ENCODE results near the gene TMUB2.

TMUB2 gene

DNA sequence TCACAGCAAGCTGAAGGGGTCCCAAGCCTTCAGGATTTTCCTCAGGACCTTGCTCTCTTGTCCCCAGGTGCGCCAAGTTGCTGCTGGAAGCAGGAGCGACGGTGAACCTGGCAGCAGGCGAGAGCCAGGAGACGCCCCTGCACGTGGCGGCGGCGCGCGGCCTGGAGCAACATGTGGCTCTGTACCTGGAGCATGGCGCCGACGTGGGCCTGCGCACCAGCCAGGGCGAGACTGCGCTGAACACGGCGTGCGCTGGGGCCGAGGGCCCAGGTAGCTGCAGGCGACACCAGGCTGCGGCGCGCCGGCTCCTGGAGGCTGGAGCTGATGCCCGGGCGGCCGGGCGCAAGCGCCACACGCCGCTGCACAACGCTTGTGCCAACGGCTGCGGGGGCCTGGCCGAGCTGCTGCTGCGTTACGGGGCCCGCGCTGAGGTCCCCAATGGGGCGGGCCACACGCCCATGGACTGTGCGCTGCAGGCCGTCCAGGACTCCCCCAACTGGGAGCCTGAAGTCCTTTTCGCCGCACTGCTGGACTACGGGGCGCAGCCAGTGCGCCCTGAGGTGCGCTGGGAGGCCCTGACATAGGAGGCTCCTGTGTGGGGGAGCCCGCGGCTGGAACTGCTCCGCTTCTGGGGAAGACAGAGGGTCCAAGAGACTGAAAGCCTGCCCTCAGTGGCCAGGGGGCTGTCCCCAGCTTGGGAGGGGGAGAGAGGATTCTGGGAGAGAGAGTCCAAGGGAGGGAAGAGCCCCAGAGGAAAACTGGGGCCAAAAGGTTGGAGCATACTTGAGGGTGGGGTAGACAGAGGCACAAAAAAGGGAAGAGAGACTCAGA is 9.9 kb upstream of the TMUB2 start:
- no peak for DNase-seq

DNA sequence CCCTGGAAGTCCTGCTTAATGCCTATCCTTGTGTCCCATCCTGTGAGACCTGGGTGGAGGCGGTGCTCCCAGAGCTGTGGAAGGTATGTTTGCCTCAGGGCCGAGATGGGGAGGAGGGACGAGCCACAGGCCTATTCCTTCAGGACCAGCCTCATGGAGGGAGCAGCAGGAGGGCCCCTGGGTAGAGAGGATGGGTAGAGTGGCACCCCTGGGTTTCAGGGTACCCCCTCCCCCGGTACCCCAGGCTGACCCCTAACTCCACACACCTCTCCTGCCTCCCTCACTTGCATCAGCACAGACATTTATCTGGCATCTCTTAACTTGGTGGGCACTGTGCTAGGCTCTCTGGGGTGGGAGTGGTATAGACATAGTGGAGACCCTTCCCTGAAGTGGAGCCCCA is 9.1 kb upstream of the TMUB2 start:
- DNase-seq, result no peak

DNA sequence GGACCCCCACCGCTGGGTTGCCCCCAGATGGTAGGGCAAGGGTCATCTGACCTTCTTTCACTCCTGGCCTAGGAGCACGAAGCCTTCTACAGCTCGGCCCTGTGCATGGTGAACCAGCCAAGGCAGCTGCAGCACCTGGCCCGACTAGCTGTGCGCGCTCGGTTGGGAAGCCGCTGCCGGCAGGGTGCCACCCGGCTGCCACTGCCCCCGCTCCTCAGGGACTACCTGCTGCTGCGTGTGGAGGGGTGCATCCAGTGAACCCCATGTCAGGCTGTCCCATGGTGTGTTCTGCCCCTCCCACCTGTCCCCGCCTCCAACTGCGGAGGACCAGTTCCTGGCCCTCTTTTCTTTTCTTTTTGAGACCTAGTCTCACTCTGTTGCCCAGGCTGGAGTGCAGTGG is 8.6 kb upstream of the TMUB2 start:
- no peak for DNase-seq

DNA sequence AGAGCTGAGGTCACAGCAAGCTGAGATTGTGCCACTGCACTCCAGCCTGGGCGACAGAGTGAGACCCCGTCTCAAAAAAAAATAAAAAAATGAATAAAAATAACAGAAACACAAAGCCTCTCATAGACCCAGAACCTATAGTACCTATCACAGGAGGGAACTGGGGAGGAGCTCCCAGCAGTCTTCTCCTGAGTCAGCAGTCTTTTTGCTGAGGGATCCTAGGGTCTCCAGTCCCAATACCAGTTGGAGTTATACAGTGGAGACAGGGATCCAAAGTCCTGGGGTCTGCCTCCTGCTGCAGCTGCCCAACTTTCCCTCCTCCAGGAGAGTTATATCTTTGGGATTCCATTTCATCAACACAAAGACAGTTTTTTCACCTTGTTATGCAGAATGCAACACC is 3.7 kb upstream of the TMUB2 start:
- no peak for DNase-seq

DNA sequence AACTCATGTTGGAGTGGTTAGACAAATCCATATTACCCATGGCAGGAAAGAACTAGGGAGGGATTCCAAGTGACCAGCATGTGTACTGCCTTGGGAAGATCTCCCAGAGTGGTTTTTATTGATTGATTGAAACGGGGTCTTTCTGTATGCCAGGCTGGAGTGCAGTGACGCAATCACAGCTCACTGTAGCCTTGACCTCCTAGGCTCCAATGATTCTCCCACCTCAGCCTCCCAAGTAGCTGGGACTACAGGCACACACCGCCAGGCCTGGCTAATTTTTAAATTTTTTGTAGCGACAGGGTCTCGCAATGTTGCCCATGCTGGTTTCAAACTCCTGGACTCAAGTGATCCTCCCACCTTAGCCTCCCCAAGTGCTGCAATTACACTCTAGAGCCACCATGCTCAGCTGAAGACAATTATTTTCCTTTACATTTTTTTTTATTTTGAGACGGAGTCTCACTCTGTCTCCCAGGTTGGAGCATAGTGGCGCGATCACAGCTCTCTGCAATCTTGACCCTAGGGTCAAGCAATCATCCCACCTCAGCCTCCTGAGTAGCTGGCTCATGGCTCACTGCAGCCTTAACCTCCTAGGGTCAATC is 2.5 kb upstream of the TMUB2 start:
- no peak for DNase-seq

DNA sequence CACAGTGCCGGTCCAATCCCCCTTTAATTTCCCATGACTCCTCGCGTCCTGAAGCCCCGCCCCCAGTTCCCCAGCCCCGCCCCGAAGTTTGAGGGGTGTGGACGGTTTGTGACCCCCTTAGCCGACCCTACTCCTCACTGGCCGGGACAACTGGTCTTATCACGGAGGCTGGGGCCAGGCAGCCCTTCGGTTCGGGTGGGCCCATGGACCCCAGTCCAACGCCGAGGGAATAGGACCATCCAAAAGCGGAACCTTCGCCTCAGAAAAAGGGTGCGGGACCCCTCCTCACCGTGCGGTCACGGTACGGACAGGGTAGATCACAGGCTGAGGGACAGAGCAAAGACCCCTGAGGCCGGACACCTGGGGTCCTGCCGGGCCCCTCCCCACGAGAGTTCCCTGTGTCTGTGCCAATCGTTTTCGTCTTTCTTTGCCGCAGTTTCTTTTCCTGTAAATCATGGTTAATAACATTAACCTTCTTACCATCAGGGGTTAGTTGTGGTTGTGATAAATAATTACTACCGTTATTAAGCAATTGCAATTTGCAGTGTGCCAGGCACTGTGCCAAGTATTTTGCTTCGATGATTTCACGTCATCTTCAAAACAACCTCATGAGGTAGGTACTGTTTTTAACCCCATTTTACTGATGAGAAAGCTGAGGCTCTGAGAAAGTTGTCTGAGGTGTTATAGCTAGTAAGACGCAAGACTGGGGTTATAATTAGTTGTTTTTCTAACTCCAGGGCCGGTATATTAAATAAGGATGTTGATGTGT is 543 bp downstream of the TMUB2 start:
- no peak for DNase-seq

DNA sequence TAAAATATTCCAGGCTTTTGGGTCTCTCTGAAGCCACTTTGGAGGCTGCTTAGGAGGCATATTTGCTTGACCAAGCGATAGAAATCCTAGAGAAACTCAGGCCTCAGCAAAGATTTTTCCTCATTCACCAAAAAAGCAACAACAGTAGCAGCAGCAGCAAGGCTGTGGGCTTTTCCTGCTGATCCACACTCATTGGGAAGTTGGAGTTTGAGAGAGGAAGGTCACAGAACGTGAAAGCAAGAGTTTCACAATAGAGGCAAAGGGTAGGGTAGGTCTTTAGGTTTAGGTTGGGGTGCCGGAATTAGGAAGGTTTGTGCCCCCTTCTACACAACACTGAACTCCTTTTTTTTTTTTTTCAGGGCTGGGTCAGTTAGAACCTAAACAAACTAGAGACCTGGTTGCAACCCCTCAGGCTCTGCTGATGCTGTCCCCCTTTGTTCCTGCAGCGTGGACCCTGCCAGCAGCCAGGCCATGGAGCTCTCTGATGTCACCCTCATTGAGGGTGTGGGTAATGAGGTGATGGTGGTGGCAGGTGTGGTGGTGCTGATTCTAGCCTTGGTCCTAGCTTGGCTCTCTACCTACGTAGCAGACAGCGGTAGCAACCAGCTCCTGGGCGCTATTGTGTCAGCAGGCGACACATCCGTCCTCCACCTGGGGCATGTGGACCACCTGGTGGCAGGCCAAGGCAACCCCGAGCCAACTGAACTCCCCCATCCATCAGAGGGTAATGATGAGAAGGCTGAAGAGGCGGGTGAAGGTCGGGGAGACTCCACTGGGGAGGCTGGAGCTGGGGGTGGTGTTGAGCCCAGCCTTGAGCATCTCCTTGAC is 2.0 kb downstream of the TMUB2 start:
- no peak for DNase-seq

DNA sequence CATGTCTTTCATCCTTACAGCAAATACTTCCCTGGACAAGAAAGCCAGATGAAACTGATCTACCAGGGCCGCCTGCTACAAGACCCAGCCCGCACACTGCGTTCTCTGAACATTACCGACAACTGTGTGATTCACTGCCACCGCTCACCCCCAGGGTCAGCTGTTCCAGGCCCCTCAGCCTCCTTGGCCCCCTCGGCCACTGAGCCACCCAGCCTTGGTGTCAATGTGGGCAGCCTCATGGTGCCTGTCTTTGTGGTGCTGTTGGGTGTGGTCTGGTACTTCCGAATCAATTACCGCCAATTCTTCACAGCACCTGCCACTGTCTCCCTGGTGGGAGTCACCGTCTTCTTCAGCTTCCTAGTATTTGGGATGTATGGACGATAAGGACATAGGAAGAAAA is 3.7 kb downstream of the TMUB2 start:
- no peak for DNase-seq

DNA sequence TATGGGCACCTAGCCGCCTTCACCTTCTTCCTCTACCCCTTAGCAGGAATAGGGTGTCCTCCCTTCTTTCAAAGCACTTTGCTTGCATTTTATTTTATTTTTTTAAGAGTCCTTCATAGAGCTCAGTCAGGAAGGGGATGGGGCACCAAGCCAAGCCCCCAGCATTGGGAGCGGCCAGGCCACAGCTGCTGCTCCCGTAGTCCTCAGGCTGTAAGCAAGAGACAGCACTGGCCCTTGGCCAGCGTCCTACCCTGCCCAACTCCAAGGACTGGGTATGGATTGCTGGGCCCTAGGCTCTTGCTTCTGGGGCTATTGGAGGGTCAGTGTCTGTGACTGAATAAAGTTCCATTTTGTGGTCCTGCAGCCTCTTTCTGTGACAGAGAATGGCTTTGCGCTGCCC is 4.6 kb downstream of the TMUB2 start:
- DNase-seq, result no peak

DNA sequence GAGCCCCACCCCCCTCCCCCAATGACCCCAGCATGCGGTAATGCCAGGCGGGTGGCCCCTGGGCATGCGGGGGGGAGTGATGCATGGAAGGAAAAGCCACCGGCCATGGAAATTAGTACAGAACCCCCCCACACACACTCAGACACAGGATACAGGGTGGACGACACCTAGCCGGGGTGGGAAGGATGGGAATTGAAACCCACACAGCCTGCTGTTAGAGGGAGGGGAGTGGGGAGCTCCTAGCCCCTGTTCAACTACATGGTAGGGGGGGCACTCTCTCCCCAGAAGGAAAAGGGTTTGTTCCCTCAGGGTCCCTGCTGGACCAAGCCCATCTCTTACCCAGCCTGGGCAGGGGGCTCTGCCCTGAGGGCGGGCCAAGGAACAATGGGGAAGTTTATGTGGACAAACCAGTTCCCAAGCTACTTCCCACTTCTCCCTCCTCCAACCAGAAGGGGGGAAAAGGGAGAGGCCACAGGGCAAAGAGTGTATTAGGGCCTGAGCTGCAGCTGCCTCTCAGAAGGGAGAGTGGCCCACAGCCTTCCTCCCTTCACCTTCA is 5.2 kb downstream of the TMUB2 start:
- no peak for DNase-seq

DNA sequence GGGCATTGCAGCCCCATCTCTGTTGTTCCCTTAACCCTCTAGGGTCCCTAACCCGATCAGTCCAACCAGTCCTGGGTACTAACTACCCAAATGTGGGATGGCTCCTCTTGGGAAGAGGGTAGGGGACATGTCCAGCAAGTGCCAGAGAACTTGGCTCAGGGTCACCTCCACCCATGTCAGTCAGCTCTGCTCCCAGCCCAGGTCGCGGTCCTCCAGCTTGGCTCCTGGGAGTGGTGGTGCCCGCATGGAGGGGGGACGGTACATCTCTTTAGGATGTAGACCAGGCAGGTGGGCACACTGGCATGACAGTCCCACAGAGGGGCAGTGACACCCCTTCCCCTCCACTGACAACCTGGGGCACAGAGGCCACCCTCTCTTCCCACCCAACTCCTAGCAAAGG is 6.0 kb downstream of the TMUB2 start:
- DNase-seq, result no peak

DNA sequence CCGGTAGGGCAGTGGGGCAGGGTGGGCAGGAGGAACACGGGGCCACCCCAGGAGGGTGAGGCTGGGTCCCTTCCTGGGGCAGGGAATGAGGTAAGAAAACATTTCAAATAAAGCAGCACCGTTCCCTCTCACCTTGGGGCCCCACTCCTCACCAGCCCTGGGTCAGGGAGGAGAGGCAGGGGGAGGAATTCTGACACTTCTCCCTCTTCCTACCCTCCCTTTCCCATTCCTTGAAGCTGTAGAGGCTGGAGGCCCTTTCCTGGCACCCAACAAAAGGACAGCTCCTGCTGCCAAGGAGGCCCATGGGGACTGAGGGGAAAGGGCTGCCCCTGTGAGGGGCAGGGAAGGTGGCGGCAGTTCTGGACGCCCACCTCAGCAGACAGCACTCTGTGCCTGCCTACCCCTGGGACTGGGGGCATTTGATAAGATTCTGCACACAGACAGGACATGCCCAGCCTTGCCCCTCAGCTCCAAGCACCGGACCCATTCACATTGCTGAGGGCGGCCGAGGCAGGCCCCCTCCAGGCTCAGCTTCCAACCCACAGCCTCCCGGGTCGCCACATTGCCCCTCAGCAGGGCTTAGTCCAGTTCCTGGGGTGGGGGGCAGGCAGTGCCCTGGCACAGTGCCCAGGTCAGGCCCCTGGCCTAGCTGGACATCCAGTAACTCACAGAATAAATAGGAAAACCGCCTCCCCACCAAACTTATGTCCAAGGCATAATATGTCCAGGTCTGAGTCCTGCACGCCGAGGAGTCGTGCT is 6.7 kb downstream of the TMUB2 start:
- no peak for DNase-seq

DNA sequence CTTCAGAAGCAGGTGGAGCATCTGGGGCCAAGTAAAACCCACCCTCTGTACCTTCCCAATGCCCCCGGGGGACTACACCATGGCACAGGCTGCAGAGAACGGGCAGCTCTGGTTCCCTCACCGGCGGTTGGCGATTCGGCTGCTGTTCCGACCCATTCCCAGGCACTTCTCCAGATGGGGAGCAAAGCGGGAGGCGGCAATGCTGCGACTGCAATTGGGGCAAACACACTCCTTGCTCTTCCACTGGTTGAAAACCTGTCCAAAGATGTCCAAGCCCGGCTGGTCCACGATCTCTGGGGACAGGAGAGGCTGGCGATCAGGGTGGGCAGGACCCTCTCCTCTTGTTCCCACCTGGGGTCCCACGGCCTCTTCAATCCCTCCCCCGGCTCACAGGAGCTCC is 10.3 kb downstream of the TMUB2 start:
- no peak for DNase-seq

DNA sequence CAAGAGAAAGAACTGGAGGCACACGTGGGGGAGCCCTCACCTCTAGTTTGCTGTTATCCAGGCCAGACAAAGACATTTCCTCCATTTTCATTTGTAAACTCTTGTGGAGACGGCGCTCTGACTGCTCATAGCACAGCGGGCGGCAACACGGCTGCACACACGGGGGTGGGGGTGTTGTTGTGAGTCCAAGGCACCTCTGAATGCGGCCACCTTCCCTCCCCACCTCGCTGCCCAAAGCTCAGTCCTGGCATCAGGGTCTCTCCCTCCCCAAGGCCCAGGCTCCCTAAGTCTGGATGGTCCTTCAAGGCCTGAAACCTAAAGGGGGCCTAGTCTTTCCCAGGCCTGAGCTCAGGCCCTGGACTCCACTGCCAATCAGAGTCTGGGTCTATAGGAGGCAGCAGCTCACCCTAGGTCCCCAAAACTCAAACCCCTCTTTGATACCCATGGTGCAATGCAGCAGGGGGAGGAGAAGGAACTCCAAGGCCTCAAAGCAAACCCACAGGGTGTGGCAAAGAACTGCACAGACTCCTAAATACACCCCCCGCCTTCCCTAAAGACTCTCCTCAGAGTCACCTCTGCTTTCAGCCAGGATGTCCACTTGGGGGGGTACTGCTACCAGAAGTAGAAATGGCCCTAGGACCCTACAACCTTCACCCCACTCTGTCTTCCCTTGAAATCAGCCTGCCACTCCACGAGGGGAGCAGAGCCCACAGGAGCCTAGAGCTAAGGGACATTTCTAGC is 11.4 kb downstream of the TMUB2 start:
- no peak for DNase-seq

DNA sequence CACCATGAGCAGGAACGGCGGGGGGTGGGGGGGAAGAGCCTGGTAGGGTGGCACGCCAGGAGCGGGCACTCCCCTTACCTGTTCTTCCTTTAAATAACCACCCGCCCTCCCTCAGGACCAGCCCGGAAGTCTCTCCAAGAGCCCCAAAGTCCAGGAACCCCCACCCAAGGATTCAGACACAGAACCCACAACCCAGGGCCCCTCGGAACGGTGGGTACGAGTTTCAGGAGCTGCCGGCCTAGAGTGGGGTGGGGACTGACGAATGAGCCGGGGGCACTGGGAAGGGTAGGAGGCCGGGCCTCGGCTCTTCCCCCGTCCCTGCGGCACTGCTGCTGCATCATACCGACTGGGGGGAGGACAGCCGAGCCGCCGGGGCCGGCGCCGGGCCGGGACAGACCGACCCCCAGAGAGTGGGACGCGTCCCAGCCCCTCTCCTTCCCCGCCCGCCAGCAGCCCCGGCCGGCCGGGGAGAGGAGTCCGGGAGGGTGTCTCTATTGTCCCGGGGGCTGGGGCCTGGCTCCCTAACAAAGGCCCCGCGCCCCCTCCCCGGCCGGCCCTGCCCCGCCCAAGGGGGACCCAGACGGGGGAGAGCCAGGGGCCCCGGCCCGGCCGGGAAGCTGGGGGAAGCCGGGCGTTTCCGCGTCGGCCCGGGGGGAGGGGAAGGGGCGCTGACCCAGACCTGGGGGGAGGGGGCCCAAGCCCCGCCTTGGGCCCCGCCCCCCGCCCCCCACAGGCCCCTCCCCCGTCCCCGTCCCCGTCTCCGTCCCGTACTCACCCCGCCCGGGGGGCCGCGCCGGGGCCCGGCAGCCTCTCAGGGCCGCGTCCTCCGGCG is 12.2 kb downstream of the TMUB2 start:
- DNase-seq, result peak; percentile 58

DNA sequence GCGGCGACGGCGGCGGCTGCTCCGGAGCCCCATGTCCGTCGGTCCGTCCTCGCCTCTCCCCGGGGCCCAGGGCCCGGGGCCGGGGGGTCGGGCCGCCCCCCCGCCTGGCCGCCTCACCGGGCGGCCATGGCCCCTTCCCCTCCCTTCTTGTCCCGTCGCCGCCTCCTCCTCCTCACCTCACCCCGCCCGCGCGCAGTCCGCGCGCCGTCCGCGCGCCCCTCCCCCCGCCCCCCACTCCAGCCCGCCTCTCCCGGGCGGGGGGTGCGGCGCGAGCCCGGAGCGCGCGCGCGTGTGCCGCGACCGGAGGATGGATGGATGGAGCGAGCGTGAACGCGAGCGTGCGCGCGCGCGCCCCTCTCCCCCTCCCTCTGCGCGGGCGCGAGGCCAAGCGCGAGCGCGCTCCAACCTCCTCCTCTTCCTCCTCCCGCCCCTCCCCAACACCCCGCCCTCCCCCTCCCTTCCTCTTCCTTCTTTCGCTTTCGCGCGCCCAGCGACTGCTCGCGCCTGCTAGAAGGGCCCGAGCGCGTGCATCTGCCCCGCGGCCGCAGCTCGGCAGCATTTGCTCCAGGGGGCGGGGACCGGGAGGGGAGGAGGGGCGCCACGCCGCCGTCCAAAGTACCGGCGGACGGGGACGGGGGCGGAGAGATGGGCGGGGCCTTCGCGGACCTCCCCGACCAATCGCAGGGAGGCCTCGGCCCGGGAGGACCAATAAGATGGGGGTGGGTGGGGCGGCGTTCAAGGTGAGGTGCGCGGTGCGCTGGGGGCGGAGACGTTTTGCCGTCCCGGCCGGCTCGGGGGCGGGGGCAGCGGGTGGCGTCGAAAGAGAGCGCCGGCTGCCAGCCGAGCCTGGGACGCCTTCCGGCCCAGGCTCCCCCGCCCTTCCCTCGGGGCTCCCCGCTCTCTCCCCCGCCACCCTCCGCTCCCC is 13.0 kb downstream of the TMUB2 start, which contains the start of gene ATXN7L3:
Gene ATXN7L3, minus strand, starts transcription at position 332 of the 925 bp plus-strand sequence. CDS start 1,814 bp downstream, outside the sequence.
- peak; percentile 100 for DNase-seq

DNA sequence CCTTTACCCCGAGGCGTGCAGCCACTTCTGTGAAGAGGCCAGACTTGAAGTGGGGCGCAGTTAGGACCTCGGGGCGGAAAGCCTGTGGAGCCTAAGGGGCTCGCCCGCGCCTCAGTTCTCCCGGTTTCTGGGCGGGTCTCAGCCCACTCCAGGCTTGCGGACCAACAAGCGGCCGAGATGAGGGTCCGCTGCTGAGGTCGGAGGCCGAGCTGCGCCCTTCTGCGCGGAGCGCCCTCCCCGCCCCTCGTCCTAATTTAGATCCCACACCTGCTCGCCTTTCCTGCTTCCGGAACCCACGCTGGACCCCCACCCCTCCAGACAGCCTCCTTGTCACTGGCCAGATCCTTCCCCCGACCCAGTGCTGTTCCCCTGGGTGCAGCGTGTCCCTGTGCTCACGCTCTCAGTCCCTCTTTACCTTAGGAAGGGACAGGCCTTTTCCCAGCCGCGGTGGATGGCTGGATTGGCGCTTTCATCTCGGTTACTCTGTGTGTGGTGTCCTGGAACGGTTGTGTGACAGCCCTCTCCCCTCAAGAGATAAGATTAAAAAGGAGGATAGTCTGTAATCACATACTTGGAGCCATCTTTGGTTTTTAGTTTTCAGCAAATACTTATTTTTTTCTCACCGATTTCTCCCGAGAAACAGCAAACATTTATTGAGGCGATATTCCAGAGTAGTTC is 13.8 kb downstream of the TMUB2 start:
- DNase-seq, result no peak

DNA sequence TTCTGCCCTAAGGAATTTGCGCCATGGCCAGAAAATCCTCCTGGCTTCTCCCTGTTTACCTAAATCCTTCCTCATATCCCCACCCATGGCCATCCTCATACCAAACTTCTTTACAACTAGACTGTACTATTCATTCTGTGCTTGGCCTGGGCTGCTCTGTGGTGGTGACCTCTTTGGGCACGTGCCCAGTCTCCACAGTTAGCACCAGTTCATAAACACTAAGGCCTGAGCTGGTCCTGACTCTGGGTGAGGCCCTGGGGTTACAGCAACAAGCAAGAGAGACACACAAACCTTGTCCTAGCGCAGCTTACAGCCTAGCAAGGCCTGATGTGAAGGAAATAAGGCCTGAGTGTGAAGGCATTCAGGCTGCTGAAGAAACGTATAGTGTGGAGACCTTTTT is 16.0 kb downstream of the TMUB2 start:
- DNase-seq, result no peak

Data from activated naive CD4-positive, alpha-beta T cell treated with anti-CD3 and anti-CD28 coated beads, Interleukin-2, amount 50 U/mL, for 16 hours (primary cell).